Pulmonary artery endothelial cell (primary cell): Measurements from ENCODE around the gene ADAP2. TPM values are rescaled to one million over a fixed set of nuclear protein-coding genes. Genes with fewer than 3 reads are reported as not detected.
"Not testable (repeated sequence)": the region's sequence is repeated elsewhere in the genome, so short reads cannot be mapped to it uniquely, and the experiment has no call there.

Experiments used
- DNase-seq: peaks from one replicate; pipeline ENCODE4 v3.0.0-alpha.2; 2011; ENCODE audit warnings: low read depth, low spot score
- total RNA-seq: library from RNA; depleted of rRNA; stranded (reverse); fragments of >200 nt; gene quantifications from 2 replicates; pipeline ENCODE4 v1.2.3, GENCODE V29; 2014

Gene ADAP2
- total RNA-seq, 1 donor from 2014 or later: 0.20 TPM

GRCh38 chr17:30969989-30970830 lies 48.5 kb downstream of the ADAP2 start:
- no peak for DNase-seq

GRCh38 chr17:30970831-30971567 lies 49.3 kb downstream of the ADAP2 start, which contains the start of gene RNF135:
Gene RNF135, plus strand, starts transcription at chr17:30971039. Its CDS starts 35 bp downstream, at chr17:30971074.
- no peak for DNase-seq

GRCh38 chr17:30975042-30975820 lies 53.5 kb downstream of the ADAP2 start:
- no peak for DNase-seq

GRCh38 chr17:30979919-30980318 lies 58.2 kb downstream of the ADAP2 start:
- DNase-seq: not testable (repeated sequence)

- no peak for DNase-seq
These were observed 60.1 kb downstream of the ADAP2 start for GRCh38 chr17:30981531-30982519.

GRCh38 chr17:30982855-30983254 lies 61.1 kb downstream of the ADAP2 start:
- DNase-seq: no peak

- no peak for DNase-seq
These were observed 68.7 kb downstream of the ADAP2 start for GRCh38 chr17:30990458-30990857.

- no peak for DNase-seq
These were observed 70.8 kb downstream of the ADAP2 start for GRCh38 chr17:30992551-30992950.

- DNase-seq: no peak
These were observed 73.6 kb downstream of the ADAP2 start for GRCh38 chr17:30995347-30995746.

- DNase-seq: no peak
These were observed 74.7 kb downstream of the ADAP2 start for GRCh38 chr17:30996486-30996885.

- DNase-seq: no peak
These were observed 75.5 kb downstream of the ADAP2 start for GRCh38 chr17:30997270-30997669.

GRCh38 chr17:30997842-30998241 lies 76.1 kb downstream of the ADAP2 start:
- DNase-seq: no peak

- no peak for DNase-seq
These were observed 80.3 kb downstream of the ADAP2 start for GRCh38 chr17:31002047-31002446.

GRCh38 chr17:31003225-31003866 lies 81.6 kb downstream of the ADAP2 start:
- no peak for DNase-seq

GRCh38 chr17:31004160-31004559 lies 82.4 kb downstream of the ADAP2 start:
- DNase-seq: no peak

GRCh38 chr17:31007695-31008373 lies 86.1 kb downstream of the ADAP2 start:
- no peak for DNase-seq

GRCh38 chr17:31008374-31009041 lies 86.8 kb downstream of the ADAP2 start:
- peak; percentile 17 for DNase-seq
